Suprapubic skin (tissue), 3 donors: ENCODE data around the gene PPP1R37.

Experiments used
- EP300 ChIP-seq: sonication (generic); formaldehyde crosslinking; IDR thresholded peaks from one replicate; pipeline ENCODE4 v1.6.1; 2017; ENCODE audit warnings: antibody characterized with exemption
- POLR2A ChIP-seq, 2 donors: fragments of 450-650 bp; IDR thresholded peaks; one replicate each; pipeline ENCODE4 v1.6.1; 2017; ENCODE audit warnings: antibody characterized with exemption in 2 of 2, mild to moderate bottlenecking in 2 of 2, moderate library complexity in 2 of 2
- TF ChIP-seq, protein P1 (sequence below), 2 donors: fragments of 200-600 bp in 1 of 2; fragments of 450-650 bp in 1 of 2; sonication (generic) in 1 of 2; IDR thresholded peaks; one replicate each; pipeline ENCODE4 v1.5.1; 2016 to 2019; ENCODE audit warnings: antibody characterized with exemption in 2 of 2, mild to moderate bottlenecking in 1 of 2, moderate library complexity in 1 of 2

DNA sequence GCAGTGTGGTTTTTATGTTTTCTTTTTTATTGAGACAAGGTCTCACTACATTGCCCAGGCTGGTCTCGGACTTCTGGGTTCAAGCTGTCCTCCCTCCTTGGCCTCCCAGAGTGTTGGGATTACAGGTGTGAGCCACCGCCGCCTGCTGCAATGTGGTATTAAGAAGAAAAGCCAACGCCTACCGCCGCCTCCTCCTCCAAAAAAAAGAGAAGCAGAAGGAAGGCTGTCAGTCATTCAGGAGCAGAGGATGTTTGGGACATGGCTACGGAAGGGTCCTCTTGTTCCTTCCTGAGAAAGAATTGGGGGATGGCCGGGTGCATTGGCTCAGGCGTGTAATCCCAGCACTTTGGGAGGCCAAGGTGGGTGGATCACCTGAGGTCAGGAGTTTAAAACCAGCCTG is 1.2 kb downstream of the PPP1R37 start:
- TF ChIP-seq EP300 = no peak
- no peak for TF ChIP-seq POLR2A (IDR thresholded peaks at IDR 0.05)
- TF ChIP-seq, protein P1, sequence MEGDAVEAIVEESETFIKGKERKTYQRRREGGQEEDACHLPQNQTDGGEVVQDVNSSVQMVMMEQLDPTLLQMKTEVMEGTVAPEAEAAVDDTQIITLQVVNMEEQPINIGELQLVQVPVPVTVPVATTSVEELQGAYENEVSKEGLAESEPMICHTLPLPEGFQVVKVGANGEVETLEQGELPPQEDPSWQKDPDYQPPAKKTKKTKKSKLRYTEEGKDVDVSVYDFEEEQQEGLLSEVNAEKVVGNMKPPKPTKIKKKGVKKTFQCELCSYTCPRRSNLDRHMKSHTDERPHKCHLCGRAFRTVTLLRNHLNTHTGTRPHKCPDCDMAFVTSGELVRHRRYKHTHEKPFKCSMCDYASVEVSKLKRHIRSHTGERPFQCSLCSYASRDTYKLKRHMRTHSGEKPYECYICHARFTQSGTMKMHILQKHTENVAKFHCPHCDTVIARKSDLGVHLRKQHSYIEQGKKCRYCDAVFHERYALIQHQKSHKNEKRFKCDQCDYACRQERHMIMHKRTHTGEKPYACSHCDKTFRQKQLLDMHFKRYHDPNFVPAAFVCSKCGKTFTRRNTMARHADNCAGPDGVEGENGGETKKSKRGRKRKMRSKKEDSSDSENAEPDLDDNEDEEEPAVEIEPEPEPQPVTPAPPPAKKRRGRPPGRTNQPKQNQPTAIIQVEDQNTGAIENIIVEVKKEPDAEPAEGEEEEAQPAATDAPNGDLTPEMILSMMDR (IDR thresholded peaks at IDR 0.05) = no peak
